ENCODE measurements around the gene PCDHGC4. TPM values are rescaled to one million over a fixed set of nuclear protein-coding genes. Genes with fewer than 3 reads are reported as not detected.
A peak's percentile ranks its signal among the peaks of the same experiment; 100 is the strongest.

The PCDHGC4 gene
- total and polyA plus RNA-seq, 2 of the 8 experiments (the other 6 are each of a cell fraction or from before 2014, with no cell fraction given) = 2.1 to 2.4 TPM

- H3K36me3 ChIP-seq (ENCODE audit: control insufficient read depth in 2 of 4, insufficient read depth in 4 of 4, low read length in 3 of 4) = no peaks in the 10 kb centered on the region
- TF ChIP-seq SAP30 (IDR thresholded peaks at IDR 0.05; ENCODE audit: insufficient read depth, insufficient replicate concordance, low read length) = no peak
- TF ChIP-seq RBBP5 (IDR thresholded peaks at IDR 0.05; ENCODE audit: borderline replicate concordance, low read depth, low read length) = peak; percentile 69; the same call in 1 of the 2 replicates
- no peak for TF ChIP-seq GABPA (IDR thresholded peaks at IDR 0.05; ENCODE audit: borderline replicate concordance, insufficient read depth, low read length)
- TF ChIP-seq KDM4A (IDR thresholded peaks at IDR 0.05; ENCODE audit: low read depth, low read length, severe bottlenecking) = peak; percentile 66
- peak; percentile 40 for TF ChIP-seq ASH2L (IDR thresholded peaks at IDR 0.05; ENCODE audit: low read length)
- no peak for TF ChIP-seq SP2 (IDR thresholded peaks at IDR 0.05; ENCODE audit: low read length)
Measured at GRCh38 chr5:141492168-141492885, 7.5 kb downstream of the PCDHGC4 start.

More at GRCh38 chr5:141492168-141492885, 7.5 kb downstream of the PCDHGC4 start:
- H3K18ac ChIP-seq (ENCODE audit: extremely low read depth, low read length) = peak overlapping the region; percentile 71
- peak overlapping the region; percentile 95; the same call in 1 of the 2 replicates for H2BK15ac ChIP-seq (ENCODE audit: low read length)
- DNase-seq (ENCODE audit: low read depth in 1 of 2, low spot score in 2 of 2) = no peak
- H3K9ac ChIP-seq (replicated peaks in 1 of 4; ENCODE audit: extremely low read depth in 1 of 4, low read depth in 3 of 4, low read length in 3 of 4) = peak overlapping the region in 1 of 4 experiments; percentile 38; a peak in 1 of 7 replicates
- peak overlapping the region; percentile 17 to 60 (median 46) for H3K4me3 ChIP-seq (ENCODE audit: extremely low read depth in 1 of 4, insufficient read depth in 2 of 4, low read depth in 3 of 4, low read length in 4 of 4)
- 20% methylated on average over 58 of the region's 68 CpGs; no CpG with 5 or more reads in 1 of the 2 experiments for WGBS, 2 experiments (ENCODE audit: extremely low coverage in 1 of 2, insufficient coverage in 1 of 2, insufficient read length in 1 of 2, insufficient replicate concordance in 2 of 2, low coverage in 1 of 2, low lambda C conversion rate in 2 of 2, missing lambda C conversion rate in 1 of 2)
- H3K79me2 ChIP-seq (ENCODE audit: control insufficient read depth in 1 of 2, insufficient read depth in 2 of 2, low read length in 2 of 2) = no peaks in the 10 kb centered on the region
- H3K23ac ChIP-seq (ENCODE audit: insufficient read length) = no peak overlapping the region
- H3K56ac ChIP-seq (replicated peaks; ENCODE audit: insufficient read length, low read depth, low read length) = peak overlapping the region; percentile 33
- H2AFZ ChIP-seq (ENCODE audit: low read length) = no peak overlapping the region; the same call in 1 of the 2 replicates
- H3K4me1 ChIP-seq (replicated peaks in 1 of 4; ENCODE audit: control insufficient read depth in 3 of 4, insufficient read depth in 4 of 4, low read length in 3 of 4) = peaks cover 6 to 37% (median 26%) of the 10 kb centered on the region in 4 experiments
- no peak overlapping the region for H2AK5ac ChIP-seq (ENCODE audit: low read depth, low read length)
- CTCF ChIA-PET (ENCODE audit: partially characterized antibody) = interaction anchor here (0.8 to 50.9 kb wide), 19 partner anchors 8 to 370 kb away, joined by 3 to 1236 read pairs (median 4); partner anchors contain the start of genes PCDHB15, PCDHB16, PCDHB4 and PCDHGA1
- H2BK120ac ChIP-seq (replicated peaks; ENCODE audit: low read depth, low read length) = no peak overlapping the region
- 0 out of 2 replicates have a peak overlapping the region, but pooled peaks have one; percentile 72 for H2BK20ac ChIP-seq (ENCODE audit: low read length)
- H4K5ac ChIP-seq (ENCODE audit: insufficient read length, low read depth, low read length) = no peak overlapping the region
- H3K79me1 ChIP-seq (ENCODE audit: low read depth, low read length) = peaks cover 4% of the 10 kb centered on the region
- H3K27me3 ChIP-seq (replicated peaks in 1 of 4; ENCODE audit: control insufficient read depth in 3 of 4, extremely low read depth in 1 of 4, insufficient read depth in 3 of 4, low read length in 3 of 4) = peaks cover 13 to 40% (median 36%) of the 10 kb centered on the region in 4 experiments; a peak in 6 of 7 replicates
- H3K9me3 ChIP-seq (ENCODE audit: insufficient read depth in 2 of 2, low read depth in 1 of 2, low read length in 1 of 2) = no peaks in the 10 kb centered on the region
- no peak overlapping the region for H3K27ac ChIP-seq (ENCODE audit: low read depth, low read length)
- H3K14ac ChIP-seq (ENCODE audit: insufficient read length) = no peak overlapping the region
- POLR2A ChIA-PET (ENCODE audit: partially characterized antibody) = interaction anchor here (0.6 to 5.0 kb wide), 12 partner anchors 8 to 668 kb away, joined by 3 to 33 read pairs (median 5); partner anchors contain the start of gene PCDHGC4
- H4K8ac ChIP-seq (ENCODE audit: extremely low read depth, insufficient read depth, low read length) = peak overlapping the region; percentile 91
- H3K23me2 ChIP-seq (ENCODE audit: low read depth, low read length) = peaks cover 24% of the 10 kb centered on the region; the same call in 1 of the 2 replicates
- peak overlapping the region; percentile 79 to 80 for H3K4me2 ChIP-seq (ENCODE audit: insufficient read depth in 1 of 2, low read depth in 2 of 2, low read length in 2 of 2)
- peak overlapping the region; percentile 80; the same call in 1 of the 2 replicates for H2BK12ac ChIP-seq (ENCODE audit: low read depth, low read length)
- peak overlapping the region; percentile 71; the same call in 1 of the 2 replicates for H2BK5ac ChIP-seq (ENCODE audit: low read depth, low read length)
- peaks cover 4 to 10% of the 10 kb centered on the region in 2 experiments for H4K20me1 ChIP-seq (replicated peaks in 1 of 2; ENCODE audit: control insufficient read depth in 1 of 2, insufficient read depth in 2 of 2, low read length in 2 of 2)
- peak overlapping the region; percentile 70 for H4K91ac ChIP-seq (replicated peaks; ENCODE audit: insufficient read length, low read length)
- H3K4ac ChIP-seq (replicated peaks; ENCODE audit: insufficient read length, low read depth, low read length) = no peak overlapping the region
- no peak for FAIRE-seq
